Activated CD8-positive, alpha-beta memory T cell treated with anti-CD3 and anti-CD28 coated beads, Interleukin-2, amount 10 ng/mL, durations not matched to agents 7 days and 5 days (primary cell): ENCODE results near the gene CELF6. TPM values are rescaled to one million over a fixed set of nuclear protein-coding genes. Genes with fewer than 3 reads are reported as not detected.
"Not testable (repeated sequence)": the region's sequence is repeated elsewhere in the genome, so short reads cannot be mapped to it uniquely, and the experiment has no call there.

Source experiments
- ATAC-seq: fragments of 150-1000 bp; cut with Tn5 transposase; one replicate; pipeline ENCODE4 v1.10.0; 2021; ENCODE audit warnings: moderate library complexity
- CTCF ChIA-PET: fragments of 350-600 bp; sonication (Branson Sonifier 250); formaldehyde crosslinking; loops from one replicate; lab custom pipeline; 2021; ENCODE audit warnings: antibody characterized with exemption; lab: Charles Lee
- DNase-seq: peaks from one replicate; pipeline ENCODE4 v3.0.0-alpha.2; 2020
- H3K27ac Mint-ChIP-seq: one replicate; pipeline ENCODE4 v1.8.0; 2021; ENCODE audit warnings: mild to moderate bottlenecking, mixed read lengths
- H3K27me3 Mint-ChIP-seq: one replicate; pipeline ENCODE4 v1.8.0; 2021; ENCODE audit warnings: mixed read lengths
- H3K36me3 Mint-ChIP-seq: one replicate; pipeline ENCODE4 v1.8.0; 2021; ENCODE audit warnings: mild to moderate bottlenecking, mixed read lengths
- H3K4me1 Mint-ChIP-seq: one replicate; pipeline ENCODE4 v1.8.0; 2021; ENCODE audit warnings: mixed read lengths
- H3K4me3 Mint-ChIP-seq: one replicate; pipeline ENCODE4 v1.8.0; 2021; ENCODE audit warnings: mild to moderate bottlenecking, moderate library complexity, mixed read lengths
- H3K9me3 Mint-ChIP-seq: one replicate; pipeline ENCODE4 v1.8.0; 2022; ENCODE audit warnings: low read depth, mixed read lengths
- total RNA-seq, 2 experiments: library from RNA; stranded (reverse); gene quantifications; one replicate each; pipeline ENCODE4 v1.2.3, GENCODE V29; 2021

Gene CELF6
- total RNA-seq, 2 experiments from 2014 or later, result 0.29 to 0.33 TPM

- H3K27ac Mint-ChIP-seq, result no peak overlapping the region
- CTCF ChIA-PET, result no interaction called here
Measured at GRCh38 chr15:72278737-72279136, 41.2 kb downstream of the CELF6 start.

GRCh38 chr15:72276326-72276700 is 43.6 kb downstream of the CELF6 start:
- ATAC-seq (no peak), DNase-seq (no peak)
- H3K36me3 Mint-ChIP-seq, result no peaks in the 10 kb centered on the region
- H3K4me1 Mint-ChIP-seq, result peaks cover 14% of the 10 kb centered on the region
- H3K27ac Mint-ChIP-seq, result no peak overlapping the region
- H3K4me3 Mint-ChIP-seq, result no peak overlapping the region
- no peaks in the 10 kb centered on the region for H3K9me3 Mint-ChIP-seq
- CTCF ChIA-PET, result interaction anchor here (1.0 kb wide), 2 partner anchors 49 to 76 kb away, joined by 3 to 4 read pairs; no protein-coding TSS in a partner anchor
- no peaks in the 10 kb centered on the region for H3K27me3 Mint-ChIP-seq

More at GRCh38 chr15:72278737-72279136, 41.2 kb downstream of the CELF6 start:
- Mint-ChIP-seq H3K4me3 (no peak overlapping the region), H3K27me3 (no peaks in the 10 kb centered on the region), H3K9me3 (no peaks in the 10 kb centered on the region), H3K4me1 (peaks cover 3% of the 10 kb centered on the region), H3K36me3 (no peaks in the 10 kb centered on the region)
- DNase-seq (no peak), ATAC-seq (no peak)

GRCh38 chr15:72275635-72276325 is 44.2 kb downstream of the CELF6 start:
- CTCF ChIA-PET, result interaction anchor here (1.0 kb wide), 1 partner anchor 49 kb away, joined by 3 read pairs; no protein-coding TSS in a partner anchor
- H3K4me3 Mint-ChIP-seq, H3K27ac Mint-ChIP-seq, ATAC-seq, H3K36me3 Mint-ChIP-seq, H3K27me3 Mint-ChIP-seq, H3K9me3 Mint-ChIP-seq, DNase-seq: not testable (repeated sequence)
- H3K4me1 Mint-ChIP-seq, result peaks cover 20% of the 10 kb centered on the region

GRCh38 chr15:72272997-72273352 is 47.0 kb downstream of the CELF6 start:
- H3K4me1 Mint-ChIP-seq, result peaks cover 28% of the 10 kb centered on the region
- no peak for DNase-seq
- peak overlapping the region; percentile 82 for H3K4me3 Mint-ChIP-seq
- H3K27me3 Mint-ChIP-seq, result no peaks in the 10 kb centered on the region
- peaks cover 6% of the 10 kb centered on the region for H3K36me3 Mint-ChIP-seq
- peak overlapping the region; percentile 87 for H3K27ac Mint-ChIP-seq
- peak; percentile 2 for ATAC-seq
- CTCF ChIA-PET, result interaction anchor here (0.6 to 2.1 kb wide), 11 partner anchors 11 to 529 kb away, joined by 3 to 10 read pairs (median 4); partner anchors contain the start of gene PKM
- H3K9me3 Mint-ChIP-seq, result no peaks in the 10 kb centered on the region

GRCh38 chr15:72272213-72272996 is 47.6 kb downstream of the CELF6 start, which contains the start of gene PARP6:
TSS of gene PARP6 (minus strand) at chr15:72272554. CDS start at chr15:72267477, 5,077 bp downstream.
- Mint-ChIP-seq H3K4me3 (peak within 1 kb of the TSS; percentile 82), H3K9me3 (no peaks in the 10 kb centered on the region), H3K27ac (peak within 1 kb of the TSS; percentile 87), H3K4me1 (peaks cover 28% of the 10 kb centered on the region), H3K27me3 (no peaks in the 10 kb centered on the region), H3K36me3 (peaks cover 6% of the 10 kb centered on the region)
- DNase-seq (peak; percentile 98), ATAC-seq (peak; percentile 99)
- CTCF ChIA-PET, result interaction anchor here (0.9 to 2.1 kb wide), 9 partner anchors 12 to 399 kb away, joined by 3 to 10 read pairs (median 4); no protein-coding TSS in a partner anchor

GRCh38 chr15:72271895-72272212 is 48.1 kb downstream of the CELF6 start:
- H3K36me3 Mint-ChIP-seq, result peaks cover 9% of the 10 kb centered on the region
- no peaks in the 10 kb centered on the region for H3K27me3 Mint-ChIP-seq
- peak overlapping the region; percentile 82 for H3K4me3 Mint-ChIP-seq
- H3K27ac Mint-ChIP-seq, result peak overlapping the region; percentile 77
- CTCF ChIA-PET, result no interaction called here
- ATAC-seq (peak; percentile 3), DNase-seq (no peak)
- H3K9me3 Mint-ChIP-seq, result no peaks in the 10 kb centered on the region
- peaks cover 28% of the 10 kb centered on the region for H3K4me1 Mint-ChIP-seq

GRCh38 chr15:72271221-72271620 is 48.7 kb downstream of the CELF6 start:
- Mint-ChIP-seq H3K36me3 (peaks cover 11% of the 10 kb centered on the region), H3K9me3 (no peaks in the 10 kb centered on the region), H3K4me3 (peak overlapping the region; percentile 82), H3K27ac (peak overlapping the region; percentile 77), H3K4me1 (peaks cover 28% of the 10 kb centered on the region), H3K27me3 (no peaks in the 10 kb centered on the region)
- no peak for ATAC-seq
- no peak for DNase-seq
- CTCF ChIA-PET, result no interaction called here

- Mint-ChIP-seq H3K4me3 (no peak overlapping the region), H3K27ac (no peak overlapping the region), H3K9me3 (no peaks in the 10 kb centered on the region), H3K27me3 (no peaks in the 10 kb centered on the region), H3K4me1 (peaks cover 28% of the 10 kb centered on the region), H3K36me3 (peaks cover 17% of the 10 kb centered on the region)
- DNase-seq, result no peak
- no peak for ATAC-seq
- CTCF ChIA-PET, result interaction anchor here (0.9 to 1.0 kb wide), 2 partner anchors 38 to 43 kb away, joined by 3 read pairs; no protein-coding TSS in a partner anchor
Measured at GRCh38 chr15:72269739-72270138, 50.2 kb downstream of the CELF6 start.

GRCh38 chr15:72265031-72265430 is 54.9 kb downstream of the CELF6 start:
- Mint-ChIP-seq H3K36me3 (peaks cover 47% of the 10 kb centered on the region), H3K4me1 (peaks cover 6% of the 10 kb centered on the region), H3K27me3 (no peaks in the 10 kb centered on the region), H3K27ac (no peak overlapping the region), H3K9me3 (no peaks in the 10 kb centered on the region), H3K4me3 (no peak overlapping the region)
- CTCF ChIA-PET, result no interaction called here
- no peak for ATAC-seq
- no peak for DNase-seq

- Mint-ChIP-seq H3K27me3 (no peaks in the 10 kb centered on the region), H3K9me3 (no peaks in the 10 kb centered on the region), H3K36me3 (peaks cover 37% of the 10 kb centered on the region), H3K4me3 (no peak overlapping the region), H3K27ac (no peak overlapping the region), H3K4me1 (peaks cover 2% of the 10 kb centered on the region)
- no peak for ATAC-seq
- no peak for DNase-seq
- CTCF ChIA-PET, result no interaction called here
Measured at GRCh38 chr15:72252663-72253299, 67.2 kb downstream of the CELF6 start.

GRCh38 chr15:72249142-72249810 is 70.7 kb downstream of the CELF6 start:
- no peak overlapping the region for H3K27ac Mint-ChIP-seq
- H3K4me1 Mint-ChIP-seq, result peaks cover 2% of the 10 kb centered on the region
- DNase-seq (no peak), ATAC-seq (no peak)
- H3K36me3 Mint-ChIP-seq, result peaks cover 26% of the 10 kb centered on the region
- H3K9me3 Mint-ChIP-seq, result no peaks in the 10 kb centered on the region
- CTCF ChIA-PET, result no interaction called here
- no peak overlapping the region for H3K4me3 Mint-ChIP-seq
- H3K27me3 Mint-ChIP-seq, result no peaks in the 10 kb centered on the region

- DNase-seq (no peak), ATAC-seq (no peak)
- peaks cover 2% of the 10 kb centered on the region for H3K4me1 Mint-ChIP-seq
- CTCF ChIA-PET, result interaction anchor here (0.8 kb wide), 1 partner anchor 22 kb away, joined by 3 read pairs; no protein-coding TSS in a partner anchor
- H3K36me3 Mint-ChIP-seq, result peaks cover 27% of the 10 kb centered on the region
- no peak overlapping the region for H3K4me3 Mint-ChIP-seq
- H3K27ac Mint-ChIP-seq, result no peak overlapping the region
- H3K27me3 Mint-ChIP-seq, result no peaks in the 10 kb centered on the region
- no peaks in the 10 kb centered on the region for H3K9me3 Mint-ChIP-seq
Measured at GRCh38 chr15:72248514-72248913, 71.4 kb downstream of the CELF6 start.
